GM19328 (cell line): ENCODE data around the gene DONSON.

Experiments used
- ATAC-seq: cut with Tn5 transposase; IDR thresholded peaks from one replicate; pipeline ENCODE4 v1.9.1; 2021; ENCODE audit warnings: mild to moderate bottlenecking, moderate library complexity; ENCODE audit not compliant: unreplicated experiment

The DONSON gene

DNA sequence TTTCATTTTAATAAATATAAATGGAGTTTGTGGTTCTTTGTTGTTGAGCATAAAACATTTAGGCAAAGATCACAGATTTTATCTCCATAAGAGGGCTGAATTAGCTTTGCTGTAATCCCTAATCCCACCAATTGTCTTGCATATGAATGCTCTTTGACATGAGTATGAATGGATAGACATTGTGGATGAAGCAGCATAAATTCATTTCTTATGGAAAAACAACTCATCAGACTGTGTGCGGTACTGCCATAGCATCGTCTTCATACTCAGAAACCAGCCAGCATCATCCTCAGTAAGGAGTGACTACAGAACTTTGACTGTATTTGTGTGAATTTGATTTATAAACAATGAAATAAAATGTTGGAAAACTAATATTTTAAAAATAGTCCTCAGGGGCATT lies 26.1 kb downstream of the DONSON start:
- no peak for ATAC-seq

- ATAC-seq = no peak
Measured at GRCh38 chr21:33561373-33561772, 27.1 kb downstream of the DONSON start.

DNA sequence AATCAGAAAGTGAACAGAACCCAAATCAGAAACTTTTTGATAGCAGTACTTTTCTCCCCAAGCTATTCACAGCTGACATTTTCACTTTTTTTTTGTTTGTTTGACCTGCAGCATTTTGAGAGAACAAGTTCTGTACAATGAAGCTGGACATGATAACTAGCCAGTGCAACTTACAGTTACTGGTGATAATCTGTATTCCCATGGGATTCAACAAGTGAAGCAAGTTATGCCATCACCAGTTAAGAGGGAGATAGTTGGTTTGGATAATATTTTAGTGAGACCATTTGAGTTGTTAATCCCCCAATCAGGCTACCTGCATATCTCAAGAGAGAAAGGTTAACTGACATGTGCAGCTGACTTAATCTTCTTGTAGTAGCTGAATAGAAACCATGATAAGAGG lies 27.5 kb downstream of the DONSON start:
- no peak for ATAC-seq

DNA sequence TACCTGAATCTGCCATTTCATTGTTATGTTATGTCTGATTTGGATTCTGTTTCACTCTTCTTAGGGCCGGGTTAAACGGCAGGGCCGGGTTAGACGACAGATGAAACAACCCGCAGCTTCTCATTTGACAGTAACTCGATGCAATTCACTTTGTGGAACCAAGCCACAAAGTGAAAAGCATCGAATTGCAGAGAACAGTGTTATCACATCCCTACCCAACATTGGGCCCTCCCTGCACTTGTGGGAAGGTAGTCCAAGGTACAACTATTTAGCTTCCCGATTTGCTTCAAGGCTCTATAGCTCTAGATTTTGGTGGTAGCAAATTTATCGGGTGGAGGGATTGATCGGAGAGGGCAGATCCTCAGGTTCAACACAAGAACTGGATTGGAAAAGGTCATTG lies 28.7 kb downstream of the DONSON start:
- ATAC-seq = no peak

GRCh38 chr21:33558777-33559421 lies 29.6 kb downstream of the DONSON start:
- no peak for ATAC-seq

DNA sequence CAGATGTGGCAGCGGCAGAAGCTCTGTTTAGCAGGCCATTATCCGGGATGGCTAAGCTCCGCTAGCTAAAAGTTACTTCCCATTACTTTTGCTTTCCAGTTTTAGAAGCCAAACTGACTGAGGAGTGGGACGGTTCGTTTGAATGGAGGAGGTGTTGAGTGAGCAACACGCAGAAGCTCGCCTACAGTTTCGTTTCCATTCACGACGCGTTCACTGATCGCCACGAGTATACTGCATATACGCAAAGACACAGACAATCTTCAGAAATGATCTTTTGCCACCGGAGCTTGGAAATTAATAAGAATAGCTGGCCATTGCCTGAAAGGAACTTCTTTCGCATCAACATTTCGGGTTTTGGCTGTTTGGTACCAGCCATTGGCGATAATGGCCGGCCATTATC lies 31.0 kb downstream of the DONSON start:
- ATAC-seq = no peak

DNA sequence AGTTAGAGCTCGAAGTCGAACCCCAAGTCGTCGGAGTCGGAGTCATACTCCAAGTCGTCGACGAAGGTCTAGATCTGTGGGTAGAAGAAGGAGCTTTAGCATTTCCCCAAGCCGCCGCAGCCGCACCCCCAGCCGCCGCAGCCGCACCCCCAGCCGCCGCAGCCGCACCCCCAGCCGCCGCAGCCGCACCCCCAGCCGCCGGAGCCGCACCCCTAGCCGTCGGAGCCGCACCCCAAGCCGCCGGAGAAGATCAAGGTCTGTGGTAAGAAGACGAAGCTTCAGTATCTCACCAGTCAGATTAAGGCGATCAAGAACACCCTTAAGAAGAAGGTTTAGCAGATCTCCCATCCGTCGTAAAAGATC lies 33.5 kb downstream of the DONSON start:
- ATAC-seq = no peak

DNA sequence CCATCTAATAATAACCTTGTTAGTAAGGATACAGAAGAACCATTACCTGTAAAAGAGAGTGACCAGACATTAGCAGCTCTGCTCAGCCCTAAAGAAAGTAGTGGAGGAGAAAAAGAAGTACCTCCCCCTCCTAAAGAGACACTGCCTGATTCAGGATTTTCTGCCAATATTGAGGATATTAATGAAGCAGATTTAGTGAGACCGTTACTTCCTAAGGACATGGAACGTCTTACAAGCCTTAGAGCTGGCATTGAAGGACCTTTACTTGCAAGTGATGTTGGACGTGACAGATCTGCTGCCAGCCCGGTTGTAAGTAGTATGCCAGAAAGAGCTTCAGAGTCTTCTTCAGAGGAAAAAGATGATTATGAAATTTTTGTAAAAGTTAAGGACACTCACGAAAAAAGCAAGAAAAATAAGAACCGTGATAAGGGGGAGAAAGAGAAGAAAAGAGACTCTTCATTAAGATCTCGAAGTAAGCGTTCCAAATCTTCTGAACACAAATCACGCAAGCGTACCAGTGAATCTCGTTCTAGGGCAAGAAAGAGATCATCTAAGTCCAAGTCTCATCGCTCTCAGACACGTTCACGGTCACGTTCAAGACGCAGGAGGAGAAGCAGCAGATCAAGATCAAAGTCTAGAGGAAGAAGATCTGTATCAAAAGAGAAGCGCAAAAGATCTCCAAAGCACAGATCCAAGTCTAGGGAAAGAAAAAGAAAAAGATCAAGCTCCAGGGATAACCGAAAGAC lies 34.1 kb downstream of the DONSON start:
- no peak for ATAC-seq

- ATAC-seq = no peak
Measured at GRCh38 chr21:33552999-33553598, 35.4 kb downstream of the DONSON start.

DNA sequence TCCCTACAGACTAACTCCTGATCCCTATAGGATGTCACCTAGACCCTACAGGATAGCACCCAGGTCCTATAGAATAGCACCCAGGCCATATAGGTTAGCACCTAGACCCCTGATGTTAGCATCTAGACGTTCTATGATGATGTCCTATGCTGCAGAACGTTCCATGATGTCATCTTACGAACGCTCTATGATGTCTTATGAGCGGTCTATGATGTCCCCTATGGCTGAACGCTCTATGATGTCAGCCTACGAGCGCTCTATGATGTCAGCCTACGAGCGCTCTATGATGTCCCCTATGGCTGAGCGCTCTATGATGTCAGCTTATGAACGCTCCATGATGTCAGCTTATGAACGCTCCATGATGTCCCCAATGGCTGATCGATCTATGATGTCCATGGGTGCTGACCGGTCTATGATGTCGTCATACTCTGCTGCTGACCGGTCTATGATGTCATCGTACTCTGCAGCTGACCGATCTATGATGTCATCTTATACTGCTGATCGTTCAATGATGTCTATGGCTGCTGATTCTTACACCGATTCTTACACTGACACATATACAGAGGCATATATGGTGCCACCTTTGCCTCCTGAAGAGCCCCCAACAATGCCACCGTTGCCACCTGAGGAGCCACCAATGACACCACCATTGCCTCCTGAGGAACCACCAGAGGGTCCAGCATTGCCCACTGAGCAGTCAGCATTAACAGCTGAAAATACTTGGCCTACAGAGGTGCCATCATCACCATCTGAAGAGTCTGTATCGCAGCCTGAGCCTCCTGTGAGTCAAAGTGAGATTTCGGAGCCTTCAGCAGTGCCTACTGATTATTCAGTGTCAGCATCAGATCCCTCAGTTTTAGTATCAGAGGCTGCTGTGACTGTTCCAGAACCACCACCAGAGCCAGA lies 36.1 kb downstream of the DONSON start:
- no peak for ATAC-seq

- no peak for ATAC-seq
Measured at GRCh38 chr21:33551664-33552063, 36.8 kb downstream of the DONSON start.

- no peak for ATAC-seq
Measured at GRCh38 chr21:33550772-33551660, 37.5 kb downstream of the DONSON start.

GRCh38 chr21:33549848-33550771 lies 38.4 kb downstream of the DONSON start:
- ATAC-seq = no peak

- ATAC-seq = no peak
Measured at GRCh38 chr21:33546086-33546485, 42.4 kb downstream of the DONSON start.

GRCh38 chr21:33544451-33545195 lies 43.9 kb downstream of the DONSON start:
- ATAC-seq = no peak

DNA sequence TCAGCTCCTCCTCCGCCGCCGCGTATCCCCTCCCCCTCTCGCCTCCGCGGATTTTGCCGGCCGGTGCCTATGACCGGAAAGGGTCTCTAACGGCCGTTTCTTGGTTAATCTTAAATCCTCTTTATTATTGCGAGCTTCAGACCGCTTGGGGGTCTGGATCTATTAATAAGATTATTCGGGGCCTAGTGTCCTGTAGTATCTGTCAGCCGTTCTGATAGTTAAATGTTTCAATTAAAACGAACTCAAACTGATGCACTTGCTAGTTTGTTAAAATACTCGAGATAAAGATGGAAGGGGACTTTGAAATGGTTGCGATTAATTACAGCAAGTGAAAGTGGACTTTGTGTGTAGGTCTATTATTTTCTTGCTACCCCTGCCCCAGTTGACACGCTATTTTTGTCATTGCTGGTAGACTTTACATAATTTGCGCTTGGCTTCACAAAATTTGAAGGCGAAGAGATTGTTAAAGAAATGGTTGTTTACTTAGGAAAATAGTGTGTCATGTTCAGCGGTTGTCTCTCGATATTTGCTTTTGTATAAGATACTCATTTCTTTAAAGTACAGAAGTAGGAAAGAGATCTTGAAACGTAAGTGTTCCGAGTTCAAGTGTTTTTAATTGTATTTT lies 44.9 kb downstream of the DONSON start:
- no peak for ATAC-seq

DNA sequence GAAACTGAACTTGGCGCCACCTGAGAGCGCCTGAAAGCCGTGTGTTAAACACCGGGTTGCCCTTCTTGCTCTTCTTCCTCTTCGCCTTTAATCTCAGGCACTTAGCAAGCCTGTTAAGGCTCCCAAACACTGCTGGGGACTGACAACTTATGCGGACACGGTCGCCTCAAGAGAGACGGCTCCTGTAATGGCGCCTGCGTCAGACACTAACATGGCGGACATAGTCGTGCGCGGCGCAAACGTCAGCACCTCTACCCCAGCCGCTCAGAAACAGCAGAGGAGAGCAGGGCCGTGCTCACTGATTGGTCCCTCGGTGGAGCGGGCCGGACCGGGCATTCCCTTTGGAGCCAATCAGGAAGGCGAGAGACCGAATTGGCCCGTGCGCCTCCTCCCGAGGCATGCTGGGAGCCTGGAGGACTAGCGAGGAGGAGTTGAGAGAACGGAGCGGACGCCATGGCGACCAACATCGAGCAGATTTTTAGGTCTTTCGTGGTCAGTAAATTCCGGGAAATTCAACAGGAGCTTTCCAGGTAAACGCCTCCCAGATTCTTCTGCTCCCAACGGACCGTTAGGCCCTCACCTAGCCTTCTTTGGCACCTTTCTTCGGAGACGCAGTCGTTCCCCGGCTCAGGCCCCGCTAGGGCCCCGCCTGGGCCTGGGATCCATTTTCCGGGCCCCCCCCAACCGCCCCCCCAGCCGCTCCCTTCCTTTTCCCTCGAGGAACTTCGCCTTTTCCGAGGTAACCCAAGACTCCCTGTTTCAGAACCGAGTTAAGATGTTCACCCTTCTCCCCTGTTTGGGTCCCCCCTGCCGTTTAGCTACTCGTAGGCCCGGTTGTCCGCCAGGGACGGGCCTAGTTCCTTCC lies 45.6 kb downstream of the DONSON start, which contains the start of gene SON:
Gene SON (plus strand): TSS at position 399 of the 865 bp plus-strand sequence. CDS start 55 bp downstream, at position 454.
- peak; percentile 93 for ATAC-seq
